ENCODE results near the gene SMARCD1.

SMARCD1 gene

GRCh38 chr12:50056639-50056976 lies 28.5 kb upstream of the SMARCD1 start:
- DNase-seq (ENCODE audit: low spot score): no peak
- TF ChIP-seq CTCF (IDR thresholded peaks at IDR 0.05; ENCODE audit: extremely low read depth, insufficient read depth, missing control alignments): no peak
- in situ Hi-C loops (cut with MboI; ENCODE audit: low pct_unique_long_range_greater_than_20kb, low sequenced_read_pairs, unreplicated experiment): loop anchor here (10.0 kb wide), 1 partner anchor 92 kb away; the partner anchor contains the start of gene AQP5

GRCh38 chr12:50057000-50057841 lies 27.9 kb upstream of the SMARCD1 start, which contains the start of gene ASIC1:
Gene ASIC1 (plus strand): TSS chr12:50057596. CDS start chr12:50058767, 1,171 bp downstream.
- in situ Hi-C loops (cut with MboI; ENCODE audit: low pct_unique_long_range_greater_than_20kb, low sequenced_read_pairs, unreplicated experiment): loop anchor here (10.0 kb wide), 1 partner anchor 92 kb away; the partner anchor contains the start of gene AQP5
- no peak for TF ChIP-seq CTCF (IDR thresholded peaks at IDR 0.05; ENCODE audit: extremely low read depth, insufficient read depth, missing control alignments)
- peak; percentile 75 for DNase-seq (ENCODE audit: low spot score)

- in situ Hi-C loops (cut with MboI; ENCODE audit: low pct_unique_long_range_greater_than_20kb, low sequenced_read_pairs, unreplicated experiment): loop anchor here (10.0 kb wide), 1 partner anchor 93 kb away; the partner anchor contains the start of gene AQP5
- DNase-seq (ENCODE audit: low spot score): no peak
- TF ChIP-seq CTCF (IDR thresholded peaks at IDR 0.05; ENCODE audit: extremely low read depth, insufficient read depth, missing control alignments): no peak
Observed at GRCh38 chr12:50057896-50058670, 27.1 kb upstream of the SMARCD1 start.

- TF ChIP-seq CTCF (IDR thresholded peaks at IDR 0.05; ENCODE audit: extremely low read depth, insufficient read depth, missing control alignments): no peak
- in situ Hi-C loops (cut with MboI; ENCODE audit: low pct_unique_long_range_greater_than_20kb, low sequenced_read_pairs, unreplicated experiment): loop anchor here (10.0 kb wide), 1 partner anchor 94 kb away; the partner anchor contains the start of gene AQP5
- DNase-seq (ENCODE audit: low spot score): no peak
Observed at GRCh38 chr12:50058743-50059312, 26.3 kb upstream of the SMARCD1 start.

GRCh38 chr12:50059440-50060119 lies 25.6 kb upstream of the SMARCD1 start:
- in situ Hi-C loops (cut with MboI; ENCODE audit: low pct_unique_long_range_greater_than_20kb, low sequenced_read_pairs, unreplicated experiment): loop anchor here (10.0 kb wide), 1 partner anchor 95 kb away; the partner anchor contains the start of gene AQP5
- DNase-seq (ENCODE audit: low spot score): no peak
- TF ChIP-seq CTCF (IDR thresholded peaks at IDR 0.05; ENCODE audit: extremely low read depth, insufficient read depth, missing control alignments): no peak

- in situ Hi-C loops (cut with MboI; ENCODE audit: low pct_unique_long_range_greater_than_20kb, low sequenced_read_pairs, unreplicated experiment): no loop called here
- TF ChIP-seq CTCF (IDR thresholded peaks at IDR 0.05; ENCODE audit: extremely low read depth, insufficient read depth, missing control alignments): no peak
- no peak for DNase-seq (ENCODE audit: low spot score)
Observed at GRCh38 chr12:50060120-50060468, 25.0 kb upstream of the SMARCD1 start.
